HepG2 (cell line): Measurements from ENCODE around the gene AMBRA1. TPM values are rescaled to one million over a fixed set of nuclear protein-coding genes. Genes with fewer than 3 reads are reported as not detected.

ENCODE experiments used
- DZIP1 ChIP-seq: sonication (generic); formaldehyde crosslinking; IDR thresholded peaks from 2 replicates; pipeline ENCODE4 v1.5.0; 2020; ENCODE audit warnings: mild to moderate bottlenecking, missing genetic modification reagents
- FOXC1 ChIP-seq: sonication (generic); formaldehyde crosslinking; IDR thresholded peaks from 2 replicates; pipeline ENCODE4 v1.8.0; 2022; ENCODE audit warnings: mild to moderate bottlenecking, missing genetic modification reagents, borderline replicate concordance
- KLF11 ChIP-seq: IDR thresholded peaks from 2 replicates; pipeline ENCODE4 v1.6.1; 2016; ENCODE audit warnings: missing compliant biosample characterization
- RAD21 ChIP-seq: fragments of 450-650 bp; formaldehyde crosslinking; IDR thresholded peaks from 2 replicates; pipeline ENCODE4 v1.5.0; 2020; ENCODE audit warnings: mild to moderate bottlenecking
- RARA ChIP-seq: IDR thresholded peaks from 2 replicates; pipeline ENCODE4 v1.6.1; 2016; ENCODE audit warnings: missing genetic modification reagents, missing compliant biosample characterization
- SIN3B ChIP-seq: fragments of 150-350 bp; IDR thresholded peaks from 2 replicates; pipeline ENCODE4 v1.6.1; 2014; ENCODE audit warnings: low read length
- SP5 ChIP-seq: IDR thresholded peaks from 2 replicates; pipeline ENCODE4 v1.6.1; 2016; ENCODE audit warnings: low read depth, borderline replicate concordance
- ZFP90 ChIP-seq: sonication (generic); formaldehyde crosslinking; IDR thresholded peaks from 2 replicates; pipeline ENCODE4 v1.8.0; 2022; ENCODE audit warnings: missing genetic modification reagents, mild to moderate bottlenecking, inconsistent platforms, borderline replicate concordance
- ZFP91 ChIP-seq: sonication (generic); formaldehyde crosslinking; IDR thresholded peaks from 2 replicates; pipeline ENCODE4 v1.9.0; 2022; ENCODE audit warnings: missing genetic modification reagents, mild to moderate bottlenecking, borderline replicate concordance
- ZNF180 ChIP-seq: sonication (generic); formaldehyde crosslinking; IDR thresholded peaks from 2 replicates; pipeline ENCODE4 v1.4.0; 2020; ENCODE audit warnings: low read depth, missing genetic modification reagents, borderline replicate concordance
- ZNF343 ChIP-seq: sonication (generic); formaldehyde crosslinking; IDR thresholded peaks from 2 replicates; pipeline ENCODE4 v1.4.0; 2020; ENCODE audit warnings: mild to moderate bottlenecking, missing genetic modification reagents
- ZNF557 ChIP-seq: sonication (generic); formaldehyde crosslinking; IDR thresholded peaks from 2 replicates; pipeline ENCODE4 v1.4.0; 2020; ENCODE audit warnings: missing genetic modification reagents
- ZNF564 ChIP-seq: sonication (generic); formaldehyde crosslinking; IDR thresholded peaks from 2 replicates; pipeline ENCODE4 v1.8.1; 2023; ENCODE audit warnings: mild to moderate bottlenecking, missing genetic modification reagents
- ZNF704 ChIP-seq: sonication (generic); formaldehyde crosslinking; IDR thresholded peaks from 2 replicates; pipeline ENCODE4 v1.8.1; 2023; ENCODE audit warnings: mild to moderate bottlenecking, inconsistent platforms, moderate library complexity, missing genetic modification reagents, borderline replicate concordance
- ZXDC ChIP-seq: sonication (generic); formaldehyde crosslinking; IDR thresholded peaks from 2 replicates; pipeline ENCODE4 v1.5.0; 2020; ENCODE audit warnings: mild to moderate bottlenecking, missing genetic modification reagents
- polyA plus RNA-seq, 8 experiments: library from polyadenylated mRNA; depleted of rRNA in 3 of 8; stranded (reverse) in 7 of 8; unstranded in 1 of 8; fragments of >200 nt; fragmentation: Illumina TruSeq in 4 of 8; extraction: Trizol in 4 of 8; gene quantifications; 2 replicates each; pipeline versions ENCODE4 v1.2.1 to v1.2.3, GENCODE V29; 2011 to 2016; ENCODE audit warnings: low read depth in 4 of 8, missing spikeins in 1 of 8, mixed read lengths in 1 of 8; ENCODE audit not compliant: insufficient read depth in 1 of 8
- total RNA-seq, 5 experiments: library from RNA; depleted of rRNA; stranded (reverse); fragments of >200 nt; fragmentation: Illumina TruSeq; extraction: Trizol; gene quantifications; 2 replicates each; pipeline ENCODE4 v1.2.3, GENCODE V29; 2016; ENCODE audit warnings: low read depth in 1 of 5
- TF ChIP-seq, protein P1 (sequence below): IDR thresholded peaks from 2 replicates; pipeline ENCODE4 v1.6.1; 2016; ENCODE audit warnings: low read depth
- TF ChIP-seq, protein P2 (sequence below): sonication (generic); formaldehyde crosslinking; IDR thresholded peaks from 2 replicates; pipeline ENCODE4 v1.9.0; 2021; ENCODE audit warnings: missing genetic modification reagents, mild to moderate bottlenecking, borderline replicate concordance

The AMBRA1 gene
- total and polyA plus RNA-seq, 2 of the 13 experiments (the other 11 are each of a cell fraction or from before 2014, with no cell fraction given): 15.7 to 26.0 TPM

DNA sequence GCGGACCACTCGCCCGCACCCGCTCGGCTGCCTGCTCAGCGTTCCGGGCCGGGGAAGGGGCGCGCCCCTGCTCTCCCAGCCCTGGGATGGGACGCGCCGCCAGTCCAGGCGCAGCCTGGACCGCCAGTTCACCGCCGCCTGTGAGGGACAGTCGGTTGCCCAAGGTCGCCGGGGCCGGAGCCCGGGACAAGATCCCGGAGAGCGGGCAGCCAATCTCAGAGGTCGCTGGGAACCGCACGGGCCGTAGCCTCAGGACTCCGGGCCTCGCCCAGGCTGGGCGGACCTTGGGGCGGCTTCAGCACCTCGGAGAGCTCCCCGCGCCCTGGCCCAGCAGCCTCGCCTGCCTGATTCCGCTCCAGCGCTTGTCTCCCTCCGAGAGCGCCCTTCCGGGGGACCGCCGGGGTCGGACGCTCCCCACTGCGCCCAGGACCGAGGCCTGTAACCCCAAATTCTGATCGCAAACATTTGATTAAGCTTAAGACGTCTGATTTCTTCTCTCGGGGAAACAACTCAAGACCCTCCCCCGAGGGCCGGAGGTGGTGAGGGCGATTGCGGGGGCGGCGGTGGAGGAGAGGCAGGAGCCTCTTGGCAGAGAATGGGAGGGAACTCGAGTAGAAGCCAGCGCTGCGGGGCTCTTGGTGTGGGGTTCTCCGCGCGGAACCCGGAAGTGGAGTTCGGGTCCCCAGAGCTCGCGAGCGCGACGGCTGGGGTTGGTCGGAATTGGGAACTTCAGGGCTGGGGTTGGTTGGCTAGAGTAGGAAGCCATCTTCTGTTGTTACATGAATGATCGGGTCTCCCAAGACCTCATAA, 201.2 kb downstream of the AMBRA1 start (continued):
- TF ChIP-seq, protein P1, sequence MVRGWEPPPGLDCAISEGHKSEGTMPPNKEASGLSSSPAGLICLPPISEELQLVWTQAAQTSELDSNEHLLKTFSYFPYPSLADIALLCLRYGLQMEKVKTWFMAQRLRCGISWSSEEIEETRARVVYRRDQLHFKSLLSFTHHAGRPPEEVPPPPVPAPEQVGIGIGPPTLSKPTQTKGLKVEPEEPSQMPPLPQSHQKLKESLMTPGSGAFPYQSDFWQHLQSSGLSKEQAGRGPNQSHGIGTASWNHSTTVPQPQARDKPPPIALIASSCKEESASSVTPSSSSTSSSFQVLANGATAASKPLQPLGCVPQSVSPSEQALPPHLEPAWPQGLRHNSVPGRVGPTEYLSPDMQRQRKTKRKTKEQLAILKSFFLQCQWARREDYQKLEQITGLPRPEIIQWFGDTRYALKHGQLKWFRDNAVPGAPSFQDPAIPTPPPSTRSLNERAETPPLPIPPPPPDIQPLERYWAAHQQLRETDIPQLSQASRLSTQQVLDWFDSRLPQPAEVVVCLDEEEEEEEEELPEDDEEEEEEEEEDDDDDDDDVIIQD (CRISPR knock-in tag): 0 out of 2 replicates have a peak, but pooled peaks have one; percentile 45
- peak; percentile 89 for TF ChIP-seq ZFP91 (CRISPR knock-in tag)
- TF ChIP-seq ZFP90 (CRISPR knock-in tag): peak; percentile 98
- TF ChIP-seq ZNF557 (CRISPR knock-in tag): peak; percentile 98
- TF ChIP-seq FOXC1: peak; percentile 99
- peak; percentile 69; the same call in 1 of the 2 replicates for TF ChIP-seq ZXDC (CRISPR knock-in tag)
- TF ChIP-seq SIN3B: no peak
- peak; percentile 98 for TF ChIP-seq ZNF564 (CRISPR knock-in tag)
- TF ChIP-seq ZNF704 (CRISPR knock-in tag): peak; percentile 96
- 0 out of 2 replicates have a peak, but pooled peaks have one; percentile 39 for TF ChIP-seq RAD21
- peak; percentile 93; the same call in 1 of the 2 replicates for TF ChIP-seq ZNF180 (CRISPR knock-in tag)
- TF ChIP-seq DZIP1 (CRISPR knock-in tag): peak; percentile 90; the same call in 1 of the 2 replicates
- TF ChIP-seq, protein P2, sequence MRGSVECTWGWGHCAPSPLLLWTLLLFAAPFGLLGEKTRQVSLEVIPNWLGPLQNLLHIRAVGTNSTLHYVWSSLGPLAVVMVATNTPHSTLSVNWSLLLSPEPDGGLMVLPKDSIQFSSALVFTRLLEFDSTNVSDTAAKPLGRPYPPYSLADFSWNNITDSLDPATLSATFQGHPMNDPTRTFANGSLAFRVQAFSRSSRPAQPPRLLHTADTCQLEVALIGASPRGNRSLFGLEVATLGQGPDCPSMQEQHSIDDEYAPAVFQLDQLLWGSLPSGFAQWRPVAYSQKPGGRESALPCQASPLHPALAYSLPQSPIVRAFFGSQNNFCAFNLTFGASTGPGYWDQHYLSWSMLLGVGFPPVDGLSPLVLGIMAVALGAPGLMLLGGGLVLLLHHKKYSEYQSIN (CRISPR knock-in tag): no peak
- peak; percentile 90 for TF ChIP-seq ZNF343 (CRISPR knock-in tag)
- peak; percentile 85 for TF ChIP-seq RARA (CRISPR knock-in tag)
- peak; percentile 99 for TF ChIP-seq KLF11 (CRISPR knock-in tag)
- TF ChIP-seq SP5: no peak
